Prostate gland (tissue), 2 donors: ENCODE data around the gene HRAS. TPM values are rescaled to one million over a fixed set of nuclear protein-coding genes. Genes with fewer than 3 reads are reported as not detected.

Source experiments
- DNase-seq: peaks from one replicate; pipeline ENCODE4 v3.0.0-alpha.2; 2019; ENCODE audit warnings: low spot score
- H3K27ac ChIP-seq, 2 donors: fragments of 200-600 bp; sonication (generic); 2 replicates each; pipeline ENCODE4 v1.5.1; 2017 to 2019
- H3K27me3 ChIP-seq: fragments of 200-600 bp; sonication (generic); replicated peaks from 2 replicates; pipeline ENCODE4 v1.5.1; 2019; ENCODE audit not compliant: insufficient read depth
- H3K36me3 ChIP-seq, 2 donors: fragments of 200-600 bp; sonication (generic); 1 replicate in 1 of 2; 2 replicates in 1 of 2; pipeline versions ENCODE4 v1.5.1 to v1.8.1; 2017 to 2019
- H3K4me1 ChIP-seq: fragments of 200-600 bp; sonication (generic); replicated peaks from 2 replicates; pipeline ENCODE4 v1.5.1; 2019
- H3K4me3 ChIP-seq, 2 donors: fragments of 200-600 bp; sonication (generic); 2 replicates each; pipeline ENCODE4 v1.5.1; 2017 to 2019
- H3K9me3 ChIP-seq: fragments of 200-600 bp; sonication (generic); 2 replicates; pipeline ENCODE4 v1.5.1; 2017
- CTCF ChIP-seq, 4 experiments: fragments of 200-600 bp in 2 of 4; fragments of 450-650 bp in 2 of 4; sonication (generic) in 2 of 4; IDR thresholded peaks; 1 replicate in 3 of 4; 2 replicates in 1 of 4; pipeline ENCODE4 v1.5.1; 2016 to 2019; ENCODE audit warnings: antibody characterized with exemption in 4 of 4, mild to moderate bottlenecking in 2 of 4, moderate library complexity in 2 of 4
- POLR2A ChIP-seq: fragments of 450-650 bp; IDR thresholded peaks from one replicate; pipeline ENCODE4 v1.6.1; 2016; ENCODE audit warnings: antibody characterized with exemption, mild to moderate bottlenecking
- POLR2AphosphoS5 ChIP-seq: sonication (generic); formaldehyde crosslinking; IDR thresholded peaks from one replicate; pipeline ENCODE4 v1.6.1; 2017; ENCODE audit warnings: antibody characterized with exemption
- WGBS: methylation state at CpG from one replicate; pipeline ENCODE4 v1.1.5; 2018; 5-methylcytosine and 5-hydroxymethylcytosine counted together
- intact Hi-C: fragments of 100-400 bp; cut with DNase I; formaldehyde crosslinking; loops from one replicate; pipeline ENCODE4 v1.14.2; 2022
- total RNA-seq, 2 donors: library from RNA; depleted of rRNA; stranded (reverse); fragments of >200 nt; gene quantifications; one replicate each; pipeline ENCODE4 v1.1.0, GENCODE V29; 2016

Gene HRAS
- total RNA-seq, 2 donors from 2014 or later = 47.0 to 62.8 TPM

DNA sequence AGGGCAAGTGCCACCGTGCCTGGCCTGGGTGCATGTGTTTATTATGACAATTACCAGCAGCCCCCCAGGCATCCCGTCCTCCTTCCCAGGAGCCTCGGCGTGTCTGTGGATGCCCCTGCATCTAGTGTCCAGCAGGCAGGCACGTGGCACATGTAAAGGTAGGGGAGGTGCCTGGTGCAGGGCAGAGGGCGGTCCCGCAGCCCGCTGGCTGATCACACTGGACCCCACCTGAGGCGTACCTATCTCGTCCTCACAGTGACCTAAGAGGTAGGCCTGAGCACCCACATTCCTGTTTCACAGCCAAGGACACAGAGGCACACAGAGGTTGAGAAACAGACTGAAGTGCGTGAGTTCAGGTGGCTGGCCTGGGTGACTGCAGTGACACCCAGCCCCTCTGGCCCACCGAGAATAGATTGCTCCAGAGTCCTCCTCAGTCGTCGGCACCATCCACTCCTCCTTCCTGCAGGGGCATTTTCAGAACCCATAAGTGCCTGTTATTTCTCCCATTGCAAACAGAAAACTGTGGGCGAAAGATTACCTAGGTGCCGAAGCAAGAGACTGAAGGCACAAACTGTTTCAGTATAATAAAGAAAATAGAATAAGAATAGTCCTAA is 37.9 kb upstream of the HRAS start:
- Histone ChIP-seq H3K9me3 (no peaks in the 10 kb centered on the region), H3K4me3 (no peak overlapping the region), H3K27me3 (no peaks in the 10 kb centered on the region), H3K4me1 (peaks cover 21% of the 10 kb centered on the region), H3K36me3 (no peaks in the 10 kb centered on the region), H3K27ac (no peak overlapping the region)
- 90% methylated on average over 16 of the region's 16 CpGs for WGBS
- no peak for DNase-seq
- intact Hi-C loops = no loop called here
- TF ChIP-seq POLR2AphosphoS5 (no peak), CTCF (IDR thresholded peaks at IDR 0.05) (no peak), POLR2A (no peak)

DNA sequence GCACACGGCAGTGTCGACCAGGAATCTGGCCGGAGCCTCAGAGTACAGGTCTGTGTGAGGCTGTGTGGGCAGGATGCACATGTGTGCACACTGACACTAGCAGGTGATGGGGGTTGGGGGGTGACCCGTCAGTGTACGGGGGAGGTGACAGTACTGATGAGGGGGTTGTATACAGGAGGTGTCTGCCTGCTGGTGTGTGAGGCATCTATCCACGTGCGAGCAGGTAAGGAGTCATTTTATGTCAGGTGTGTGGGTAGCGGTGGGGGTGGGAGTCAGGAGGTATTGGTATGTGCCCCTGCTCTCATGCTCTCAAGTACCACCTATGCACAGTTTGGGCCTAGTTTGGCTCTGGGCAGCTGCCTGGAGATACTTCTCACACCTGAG is 36.4 kb upstream of the HRAS start:
- intact Hi-C loops = no loop called here
- no peak for TF ChIP-seq POLR2AphosphoS5
- TF ChIP-seq CTCF (IDR thresholded peaks at IDR 0.05) = no peak
- TF ChIP-seq POLR2A = no peak
- Histone ChIP-seq H3K27me3 (no peaks in the 10 kb centered on the region), H3K9me3 (no peaks in the 10 kb centered on the region), H3K36me3 (no peaks in the 10 kb centered on the region), H3K27ac (no peak overlapping the region), H3K4me3 (no peak overlapping the region), H3K4me1 (peaks cover 9% of the 10 kb centered on the region)
- DNase-seq = no peak
- WGBS = 62% methylated on average over 8 of the region's 8 CpGs

DNA sequence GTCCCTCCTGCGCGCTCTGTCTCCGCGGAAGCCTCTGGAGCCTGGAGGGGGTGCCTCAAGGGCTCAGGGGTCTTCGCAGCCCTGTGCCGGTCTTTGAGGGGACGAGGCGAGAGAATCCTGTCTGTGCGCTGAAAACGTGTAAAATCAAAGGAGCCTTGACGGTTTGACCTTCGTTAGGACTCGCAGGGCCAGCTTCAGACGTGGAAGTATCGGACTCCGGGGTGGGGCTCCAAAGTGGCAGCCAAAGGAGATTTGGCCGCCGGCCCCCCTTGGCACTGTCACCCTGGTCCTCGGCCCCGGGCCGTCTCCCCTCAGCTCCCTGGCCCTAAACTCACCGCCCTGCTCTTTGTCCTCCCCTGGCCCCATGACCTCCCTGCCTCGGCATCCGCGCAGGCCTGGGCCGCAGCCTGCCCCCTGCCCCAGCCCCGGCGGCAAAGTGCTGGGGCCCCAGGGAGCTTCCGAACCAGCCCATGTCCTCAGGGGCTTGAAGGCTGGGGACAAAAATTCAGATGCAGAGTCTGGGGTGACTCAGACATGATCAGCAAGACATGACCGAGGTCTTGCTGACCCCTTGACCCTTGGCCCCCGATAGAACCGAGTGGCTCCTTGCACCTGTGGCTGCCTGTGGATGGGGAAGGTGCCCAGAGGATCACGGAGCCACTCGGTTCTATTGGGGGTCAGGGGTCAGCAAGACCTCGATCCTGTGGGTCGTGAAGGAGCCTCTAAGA is 33.9 kb upstream of the HRAS start:
- Histone ChIP-seq H3K27me3 (no peaks in the 10 kb centered on the region), H3K36me3 (no peaks in the 10 kb centered on the region), H3K4me3 (peak overlapping the region; percentile 50 to 65), H3K9me3 (no peaks in the 10 kb centered on the region), H3K4me1 (peaks cover 5% of the 10 kb centered on the region), H3K27ac (peak overlapping the region; percentile 70 to 84)
- DNase-seq = no peak
- TF ChIP-seq CTCF (IDR thresholded peaks at IDR 0.05) (no peak), POLR2A (peak; percentile 4), POLR2AphosphoS5 (no peak)
- intact Hi-C loops = no loop called here
- WGBS = 36% methylated on average over 36 of the region's 36 CpGs

GRCh38 chr11:568306-569157 is 33.2 kb upstream of the HRAS start:
- Histone ChIP-seq H3K27ac (peak overlapping the region; percentile 77 to 84), H3K27me3 (no peaks in the 10 kb centered on the region), H3K4me3 (peak overlapping the region; percentile 50 to 65), H3K36me3 (no peaks in the 10 kb centered on the region), H3K4me1 (peaks cover 13% of the 10 kb centered on the region), H3K9me3 (no peaks in the 10 kb centered on the region)
- peak in 1 of 4 experiments; percentile 15 for TF ChIP-seq CTCF (IDR thresholded peaks at IDR 0.05)
- TF ChIP-seq POLR2A = peak; percentile 87
- TF ChIP-seq POLR2AphosphoS5 = peak; percentile 56
- 2% methylated on average over 42 of the region's 123 CpGs for WGBS
- intact Hi-C loops = no loop called here
- peak; percentile 92 for DNase-seq
